AG09309 (cell line): ENCODE results near the gene CDH13.

Source experiments
- DNase-seq: peaks from one replicate; pipeline ENCODE4 v3.0.0-alpha.2; 2010; ENCODE audit warnings: low read depth
- H3K4me3 ChIP-seq: 2 replicates; pipeline ENCODE4 v1.5.1; 2011; ENCODE audit warnings: mild to moderate bottlenecking, low read depth, low read length, moderate library complexity; ENCODE audit not compliant: control insufficient read depth
- CTCF ChIP-seq: IDR thresholded peaks from 2 replicates; pipeline ENCODE4 v1.5.1; 2011; ENCODE audit warnings: mild to moderate bottlenecking, low read depth, low read length, inconsistent platforms; ENCODE audit not compliant: insufficient read depth, control insufficient read depth; ENCODE audit errors: missing control alignments

The CDH13 gene

GRCh38 chr16:82694239-82694874 lies 67.6 kb downstream of the CDH13 start:
- no peak overlapping the region for H3K4me3 ChIP-seq
- DNase-seq, result peak; percentile 86
- TF ChIP-seq CTCF, result no peak

- no peak for DNase-seq
- H3K4me3 ChIP-seq, result no peak overlapping the region
- TF ChIP-seq CTCF, result no peak
Measured at GRCh38 chr16:82695806-82696205, 69.0 kb downstream of the CDH13 start.

GRCh38 chr16:82699260-82699659 lies 72.5 kb downstream of the CDH13 start:
- TF ChIP-seq CTCF, result no peak
- no peak overlapping the region for H3K4me3 ChIP-seq
- DNase-seq, result peak; percentile 14

DNA sequence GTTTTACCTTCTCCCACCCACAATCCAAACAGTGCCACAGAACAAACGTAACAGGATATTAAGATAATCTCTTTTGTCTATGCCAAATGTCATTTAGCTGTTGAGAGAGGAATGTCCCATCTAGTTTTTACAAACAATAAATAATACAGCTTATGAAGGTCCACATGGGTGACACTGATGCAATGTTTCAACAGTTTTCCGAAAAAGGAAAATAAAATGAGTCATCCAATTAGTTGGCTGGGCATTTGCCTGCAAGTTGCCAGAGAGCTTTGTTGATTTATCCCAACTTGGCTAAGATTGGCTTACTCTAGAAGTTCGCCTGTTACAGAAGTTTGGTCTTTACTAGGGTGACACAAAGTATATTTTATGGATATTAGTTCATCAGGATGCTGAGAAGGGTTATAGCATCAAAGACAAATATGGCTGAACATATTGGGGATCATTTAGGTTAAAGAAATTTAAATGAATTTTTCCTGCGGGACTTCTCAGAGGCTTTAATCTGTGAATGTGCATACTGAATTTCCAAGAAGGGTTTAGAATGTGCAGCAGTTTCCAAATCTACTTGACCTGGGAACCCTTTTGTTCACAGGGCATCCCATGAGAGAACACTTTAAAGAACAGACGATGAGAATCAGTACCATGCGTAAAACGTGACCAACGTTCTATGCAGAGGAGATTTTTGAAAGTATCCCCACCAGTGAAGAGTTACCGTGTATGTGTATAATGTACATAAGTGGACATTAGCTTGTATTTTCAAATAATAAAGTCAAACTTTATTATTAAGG lies 73.1 kb downstream of the CDH13 start:
- peak; percentile 83 for DNase-seq
- no peak overlapping the region for H3K4me3 ChIP-seq
- TF ChIP-seq CTCF, result no peak

DNA sequence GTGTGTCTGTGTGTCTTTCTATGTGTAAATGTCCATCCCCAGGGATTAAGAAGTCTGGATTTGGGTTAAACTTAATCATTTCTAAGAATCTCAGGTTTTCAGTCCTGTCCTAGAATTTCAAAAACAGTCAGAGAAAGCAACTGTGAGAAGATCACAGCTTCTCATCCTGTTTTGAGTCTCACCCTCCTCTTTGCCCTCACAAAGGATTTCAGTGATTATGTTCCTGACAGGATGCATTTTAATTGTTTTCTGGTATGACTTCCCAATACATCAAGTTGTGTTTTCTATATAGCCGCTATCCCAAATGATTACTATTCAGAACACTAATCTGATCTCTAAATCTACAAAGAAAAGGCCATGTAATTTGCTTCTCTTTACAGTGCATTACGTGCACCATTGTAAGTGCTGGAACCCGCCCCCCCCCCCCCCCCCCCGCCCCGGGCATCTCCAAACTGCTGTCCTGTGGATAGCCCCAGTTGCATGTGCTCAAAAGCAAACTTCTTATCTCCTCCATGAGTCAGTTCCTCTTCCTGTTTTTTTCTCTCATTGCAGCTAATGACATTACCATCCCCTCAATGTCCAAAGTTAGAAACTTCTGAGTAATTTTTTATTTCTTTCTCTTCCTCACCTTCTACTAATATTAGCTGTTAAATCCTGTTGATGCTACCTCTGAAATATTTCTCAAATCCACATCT lies 73.9 kb downstream of the CDH13 start:
- DNase-seq, result peak; percentile 39
- H3K4me3 ChIP-seq, result no peak overlapping the region
- TF ChIP-seq CTCF, result no peak

GRCh38 chr16:82701442-82701955 lies 74.7 kb downstream of the CDH13 start:
- no peak for TF ChIP-seq CTCF
- DNase-seq, result no peak
- no peak overlapping the region for H3K4me3 ChIP-seq
